ENCODE measurements around the gene ITFG1. TPM values are rescaled to one million over a fixed set of nuclear protein-coding genes. Genes with fewer than 3 reads are reported as not detected.

The ITFG1 gene
- total RNA-seq, 1 experiment from 2014 or later = 18.0 TPM

DNA sequence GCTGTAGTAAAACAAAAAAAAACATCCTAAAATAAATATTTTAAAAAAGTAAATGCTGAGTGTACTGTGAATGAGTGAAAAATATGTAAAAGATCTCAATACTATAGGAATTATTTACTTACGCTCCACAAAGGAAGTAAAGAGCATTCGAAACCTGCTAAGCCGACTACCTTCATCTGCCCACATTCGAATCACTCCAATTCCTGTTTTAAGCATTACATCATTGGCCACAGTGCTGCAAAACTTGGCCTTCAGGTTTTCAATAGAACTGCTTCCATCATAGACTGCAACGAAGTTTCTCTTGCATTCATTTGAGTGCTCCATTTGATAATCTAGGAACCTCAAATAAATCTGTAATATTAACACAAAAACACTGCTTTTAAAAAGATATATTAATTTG lies 351.5 kb downstream of the ITFG1 start:
- Histone ChIP-seq H3K18ac (ENCODE audit: insufficient read length, low read depth, low read length) (no peak overlapping the region), H2BK15ac (ENCODE audit: low read depth, low read length) (no peak overlapping the region), H3K27me3 (ENCODE audit: insufficient read depth, low read length) (no peaks in the 10 kb centered on the region), H3K23me2 (ENCODE audit: insufficient read length, low read depth, low read length, poor library complexity, severe bottlenecking) (no peaks in the 10 kb centered on the region), H4K91ac (ENCODE audit: insufficient read length, low read depth, low read length) (no peak overlapping the region), H3K9ac (ENCODE audit: extremely low read depth, insufficient read length, low read length) (no peak overlapping the region), H3T11ph (ENCODE audit: low read length) (no peak overlapping the region), H3K79me1 (ENCODE audit: insufficient read depth, low read depth, low read length, poor library complexity, severe bottlenecking) (no peaks in the 10 kb centered on the region), H4K5ac (ENCODE audit: insufficient read length, low read depth, low read length) (no peak overlapping the region), H3K14ac (ENCODE audit: insufficient read depth, low read length) (no peak overlapping the region), H3K9me3 (ENCODE audit: control insufficient read depth, low read depth, low read length) (no peaks in the 10 kb centered on the region), H4K8ac (replicated peaks; ENCODE audit: insufficient read length, low read depth, low read length) (no peak overlapping the region), H3K79me2 (ENCODE audit: insufficient read depth, low read length) (no peaks in the 10 kb centered on the region), H3K56ac (ENCODE audit: insufficient read length, low read depth, low read length) (no peak overlapping the region), H2AK5ac (ENCODE audit: insufficient read length, low read length) (no peak overlapping the region), H2BK5ac (ENCODE audit: insufficient read length, low read length) (no peak overlapping the region), H3K27ac (ENCODE audit: insufficient read length, low read depth, low read length) (no peak overlapping the region), H3K4me2 (ENCODE audit: insufficient read depth, insufficient read length, low read length) (no peak overlapping the region), H3K4ac (ENCODE audit: low read depth, low read length) (no peak overlapping the region), H3K23ac (ENCODE audit: insufficient read length, low read depth, low read length) (no peak overlapping the region), H2BK120ac (ENCODE audit: low read depth, low read length, poor library complexity, severe bottlenecking) (no peak overlapping the region), H2BK12ac (ENCODE audit: insufficient read length, low read depth, low read length) (no peak overlapping the region), H3K4me1 (ENCODE audit: insufficient read depth, low read length) (no peaks in the 10 kb centered on the region), H2BK20ac (ENCODE audit: low read depth, low read length, poor library complexity, severe bottlenecking) (no peak overlapping the region), H2AFZ (ENCODE audit: low read length) (no peak overlapping the region), H4K20me1 (ENCODE audit: control insufficient read depth, insufficient read depth, insufficient read length) (no peaks in the 10 kb centered on the region)
- Mint-ChIP-seq H3K4me3 (no peak overlapping the region), H3K27ac (no peak overlapping the region), H3K27me3 (ENCODE audit: low read depth) (no peaks in the 10 kb centered on the region), H3K9me3 (no peaks in the 10 kb centered on the region), H3K4me1 (no peaks in the 10 kb centered on the region), H3K36me3 (ENCODE audit: insufficient read depth in 1 of 3, low read depth in 3 of 3) (peaks cover 0 to 18% (median 1%) of the 10 kb centered on the region in 3 experiments; a peak in 4 of 7 replicates)
- no CpG with 5 or more reads among the region's 5 CpGs for WGBS (ENCODE audit: extremely low coverage, insufficient read length, low lambda C conversion rate)
- DNase-seq = no peak
- TF ChIP-seq, protein P1, sequence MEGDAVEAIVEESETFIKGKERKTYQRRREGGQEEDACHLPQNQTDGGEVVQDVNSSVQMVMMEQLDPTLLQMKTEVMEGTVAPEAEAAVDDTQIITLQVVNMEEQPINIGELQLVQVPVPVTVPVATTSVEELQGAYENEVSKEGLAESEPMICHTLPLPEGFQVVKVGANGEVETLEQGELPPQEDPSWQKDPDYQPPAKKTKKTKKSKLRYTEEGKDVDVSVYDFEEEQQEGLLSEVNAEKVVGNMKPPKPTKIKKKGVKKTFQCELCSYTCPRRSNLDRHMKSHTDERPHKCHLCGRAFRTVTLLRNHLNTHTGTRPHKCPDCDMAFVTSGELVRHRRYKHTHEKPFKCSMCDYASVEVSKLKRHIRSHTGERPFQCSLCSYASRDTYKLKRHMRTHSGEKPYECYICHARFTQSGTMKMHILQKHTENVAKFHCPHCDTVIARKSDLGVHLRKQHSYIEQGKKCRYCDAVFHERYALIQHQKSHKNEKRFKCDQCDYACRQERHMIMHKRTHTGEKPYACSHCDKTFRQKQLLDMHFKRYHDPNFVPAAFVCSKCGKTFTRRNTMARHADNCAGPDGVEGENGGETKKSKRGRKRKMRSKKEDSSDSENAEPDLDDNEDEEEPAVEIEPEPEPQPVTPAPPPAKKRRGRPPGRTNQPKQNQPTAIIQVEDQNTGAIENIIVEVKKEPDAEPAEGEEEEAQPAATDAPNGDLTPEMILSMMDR (conservative IDR thresholded peaks at IDR 0.05) = no peak

Other genes with a start within 250 kb of the ITFG1 start
- 38.8 and 39.0 TPM in 2 replicates for gene PHKB, start 268 bp upstream of the ITFG1 start, total RNA-seq (2021)